Measurements from ENCODE around the gene ACSL5. TPM values are rescaled to one million over a fixed set of nuclear protein-coding genes. Genes with fewer than 3 reads are reported as not detected.
"Not testable (repeated sequence)": the region's sequence is repeated elsewhere in the genome, so short reads cannot be mapped to it uniquely, and the experiment has no call there.

Gene ACSL5
- total and polyA plus RNA-seq, 2 of the 4 experiments (the other 2 are of a cell fraction) = 0.87 to 1.3 TPM

DNA sequence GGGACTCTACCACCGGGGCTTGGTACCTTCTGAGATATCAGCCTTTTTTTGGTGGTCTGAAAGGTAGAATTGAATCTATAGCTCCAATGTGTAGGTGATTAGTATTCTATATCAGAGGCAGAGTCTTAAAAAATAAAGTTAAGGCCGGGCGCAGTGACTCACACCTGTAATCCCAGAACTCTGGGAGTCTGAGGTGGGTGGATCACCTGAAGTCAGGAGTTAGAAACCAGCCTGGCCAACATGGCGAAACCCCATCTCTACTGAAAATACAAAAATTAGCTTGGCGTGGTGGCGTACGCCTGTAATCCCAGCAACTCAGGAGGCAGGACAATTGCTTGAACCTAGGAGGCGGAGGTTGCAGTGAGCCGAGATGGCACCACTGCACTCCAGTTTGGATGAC, 3.2 kb downstream of the ACSL5 start:
- H3K9me1 ChIP-seq (ENCODE audit: insufficient read depth, low read length); H2BK20ac ChIP-seq (ENCODE audit: low read depth, low read length); H4K91ac ChIP-seq (ENCODE audit: insufficient read depth, low read depth, low read length); H3K9ac ChIP-seq (ENCODE audit: low read depth, low read length); H3K4me3 ChIP-seq (ENCODE audit: insufficient read depth, low read depth, low read length); BruUV-seq (replicated peaks); H4K5ac ChIP-seq (ENCODE audit: low read depth, low read length); CTCF ChIA-PET; H2BK120ac ChIP-seq (ENCODE audit: low read depth, low read length); ATAC-seq (ENCODE audit: low read depth); H4K8ac ChIP-seq (ENCODE audit: low read depth in 2 of 2, low read length in 2 of 2); H3K27me3 ChIP-seq (ENCODE audit: control insufficient read depth, insufficient read depth, low read length); H2AK9ac ChIP-seq (replicated peaks; ENCODE audit: low read depth, low read length, poor library complexity); H2BK15ac ChIP-seq (ENCODE audit: low read depth, low read length); H3K56ac ChIP-seq (ENCODE audit: extremely low read depth, insufficient read depth, low read length); H4K20me1 ChIP-seq (ENCODE audit: insufficient read depth, low read length); H3K4me2 ChIP-seq (ENCODE audit: low read depth, low read length); intact Hi-C loops (cut with micrococcal nuclease); H3K14ac ChIP-seq (replicated peaks; ENCODE audit: low read depth, low read length); H3K27ac ChIP-seq (ENCODE audit: insufficient read depth, low read length); H3K9me3 ChIP-seq (ENCODE audit: control insufficient read depth, insufficient read depth, low read length); POLR2A ChIA-PET (ENCODE audit: unreplicated experiment); H3K23ac ChIP-seq (ENCODE audit: low read depth, low read length); dilution Hi-C loops (cut with HindIII; ENCODE audit: low sequenced_read_pairs, unreplicated experiment); H3K18ac ChIP-seq (ENCODE audit: low read depth, low read length); H3K36me3 ChIP-seq (ENCODE audit: control insufficient read depth, insufficient read depth, low read length); H3K4ac ChIP-seq (ENCODE audit: low read depth, low read length); H2AK5ac ChIP-seq (ENCODE audit: low read depth, low read length); in situ Hi-C loops (cut with MboI; ENCODE audit: low sequenced_read_pairs); H2BK5ac ChIP-seq (ENCODE audit: low read depth, low read length, poor library complexity, severe bottlenecking); H3K79me1 ChIP-seq (ENCODE audit: low read depth in 1 of 2, low read length in 2 of 2); DNase-seq; H2AFZ ChIP-seq (replicated peaks; ENCODE audit: low read length, poor library complexity): not testable (repeated sequence)
- H3K4me1 ChIP-seq (ENCODE audit: control insufficient read depth, insufficient read depth, low read length) = peaks cover 18% of the 10 kb centered on the region
- WGBS, 2 experiments (ENCODE audit: extremely low coverage in 2 of 2, insufficient read length in 1 of 2) = no CpG with 5 or more reads among the region's 9 CpGs

Data from IMR-90 (cell line).